ENCODE data around the gene CLMN. TPM values are rescaled to one million over a fixed set of nuclear protein-coding genes. Genes with fewer than 3 reads are reported as not detected.

Gene CLMN
- total RNA-seq, 1 donor from 2014 or later, result 2.1 TPM

DNA sequence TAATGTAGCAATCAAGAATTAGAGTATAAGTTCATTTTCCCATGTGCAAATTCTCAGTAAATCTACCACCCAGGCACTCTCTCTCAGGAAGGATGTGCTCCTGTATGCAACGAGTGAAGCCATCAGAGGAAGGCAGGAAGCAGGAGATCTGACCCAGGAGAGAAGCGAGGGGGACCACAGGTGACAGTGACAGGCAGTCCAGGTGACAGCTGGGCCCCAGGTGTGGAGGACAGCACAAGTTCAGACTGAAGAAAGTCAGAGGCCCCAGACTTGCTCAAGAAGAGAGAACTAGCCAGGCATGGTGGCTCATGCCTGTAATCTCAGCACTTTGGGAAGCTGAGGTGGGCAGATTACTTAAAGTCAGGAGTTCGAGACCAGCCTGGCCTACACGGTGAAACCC is 13.8 kb downstream of the CLMN start:
- Histone ChIP-seq H3K4me3 (ENCODE audit: low read length in 3 of 3) (no peak overlapping the region), H3K27me3 (ENCODE audit: control insufficient read depth in 3 of 3, insufficient read depth in 3 of 3, low read length in 3 of 3) (peaks cover 0 to 5% (median 0%) of the 10 kb centered on the region in 3 donors), H3K4me1 (ENCODE audit: control insufficient read depth in 3 of 3, insufficient read depth in 3 of 3, low read length in 3 of 3) (peaks cover 4 to 26% (median 23%) of the 10 kb centered on the region in 3 donors), H3K27ac (ENCODE audit: low read depth, low read length) (no peak overlapping the region), H3K36me3 (ENCODE audit: control insufficient read depth in 3 of 3, insufficient read depth in 3 of 3, low read length in 3 of 3) (no peaks in the 10 kb centered on the region), H3K9me3 (ENCODE audit: control insufficient read depth in 3 of 3, low read length in 3 of 3) (no peaks in the 10 kb centered on the region), H3K9ac (ENCODE audit: low read depth in 1 of 3, low read length in 3 of 3) (no peak overlapping the region)

DNA sequence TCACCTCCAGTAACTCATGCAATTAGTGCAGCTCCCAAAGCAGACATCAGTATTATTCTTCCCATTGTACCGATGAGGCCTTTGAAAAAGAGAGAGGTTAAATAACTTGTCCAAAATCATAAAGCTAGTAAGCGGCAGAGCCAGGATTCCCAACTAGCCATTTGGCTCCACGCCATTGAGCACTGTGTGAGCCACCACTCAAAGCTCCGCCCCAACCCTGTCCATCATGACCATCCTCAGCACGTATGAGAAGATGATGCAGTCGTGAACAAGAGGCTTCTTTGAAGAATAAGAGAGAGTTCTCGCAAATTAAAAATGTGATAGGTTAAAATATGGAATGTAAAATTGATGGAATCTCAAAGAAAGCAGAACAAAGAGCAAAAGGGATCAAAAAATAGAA is 14.6 kb downstream of the CLMN start:
- H3K4me1 ChIP-seq (ENCODE audit: control insufficient read depth in 3 of 3, insufficient read depth in 3 of 3, low read length in 3 of 3), result peaks cover 7 to 21% (median 19%) of the 10 kb centered on the region in 3 donors
- no peak overlapping the region for H3K9ac ChIP-seq (ENCODE audit: low read depth in 1 of 3, low read length in 3 of 3)
- no peaks in the 10 kb centered on the region for H3K36me3 ChIP-seq (ENCODE audit: control insufficient read depth in 3 of 3, insufficient read depth in 3 of 3, low read length in 3 of 3)
- no peak overlapping the region for H3K4me3 ChIP-seq (ENCODE audit: low read length in 3 of 3)
- H3K27ac ChIP-seq (ENCODE audit: low read depth, low read length), result no peak overlapping the region
- no peaks in the 10 kb centered on the region for H3K9me3 ChIP-seq (ENCODE audit: control insufficient read depth in 3 of 3, low read length in 3 of 3)
- H3K27me3 ChIP-seq (ENCODE audit: control insufficient read depth in 3 of 3, insufficient read depth in 3 of 3, low read length in 3 of 3), result peaks cover 0 to 5% (median 0%) of the 10 kb centered on the region in 3 donors

DNA sequence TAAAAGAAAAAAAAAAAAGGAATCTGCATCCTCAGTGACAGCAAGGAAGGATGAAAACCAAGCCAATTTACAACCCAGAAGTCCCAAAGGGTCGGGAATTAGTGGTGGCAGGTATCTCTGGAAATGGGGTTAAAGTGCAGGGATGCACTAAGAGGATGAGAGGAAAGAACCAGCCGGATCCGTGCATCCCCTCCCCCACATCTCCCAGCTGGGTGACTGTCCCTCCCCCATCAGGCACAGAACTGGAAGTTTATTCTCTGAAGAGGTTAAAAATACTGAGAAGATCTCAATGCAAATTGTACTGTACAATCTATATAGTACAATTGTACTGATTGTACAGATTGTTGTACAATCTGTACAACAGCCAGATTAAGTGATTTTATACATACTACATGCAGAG is 15.4 kb downstream of the CLMN start:
- H3K9ac ChIP-seq (ENCODE audit: low read depth in 1 of 3, low read length in 3 of 3), result no peak overlapping the region
- peaks cover 7 to 21% (median 16%) of the 10 kb centered on the region in 3 donors for H3K4me1 ChIP-seq (ENCODE audit: control insufficient read depth in 3 of 3, insufficient read depth in 3 of 3, low read length in 3 of 3)
- peaks cover 0 to 5% (median 0%) of the 10 kb centered on the region in 3 donors for H3K27me3 ChIP-seq (ENCODE audit: control insufficient read depth in 3 of 3, insufficient read depth in 3 of 3, low read length in 3 of 3)
- no peak overlapping the region for H3K27ac ChIP-seq (ENCODE audit: low read depth, low read length)
- no peaks in the 10 kb centered on the region for H3K9me3 ChIP-seq (ENCODE audit: control insufficient read depth in 3 of 3, low read length in 3 of 3)
- no peak overlapping the region for H3K4me3 ChIP-seq (ENCODE audit: low read length in 3 of 3)
- no peaks in the 10 kb centered on the region for H3K36me3 ChIP-seq (ENCODE audit: control insufficient read depth in 3 of 3, insufficient read depth in 3 of 3, low read length in 3 of 3)

DNA sequence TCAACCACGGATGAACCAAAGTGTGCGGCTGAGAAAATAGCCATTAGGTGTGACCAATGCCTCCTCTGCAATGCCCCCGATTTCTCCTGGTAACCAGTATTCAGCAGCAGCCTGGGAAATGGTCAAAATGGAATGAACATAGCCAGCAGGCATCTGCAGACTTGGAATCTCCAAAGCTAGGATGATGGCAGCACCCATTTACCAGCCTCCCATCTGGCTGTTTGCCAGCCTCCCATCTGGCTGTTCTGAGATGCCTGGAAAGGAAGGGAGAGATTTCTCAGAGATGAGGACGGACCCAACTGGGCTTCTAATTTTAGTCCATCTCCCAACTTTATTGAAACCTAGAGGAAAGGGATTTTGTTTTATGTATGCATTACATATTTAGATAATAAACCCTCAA is 16.2 kb downstream of the CLMN start:
- Histone ChIP-seq H3K4me1 (ENCODE audit: control insufficient read depth in 3 of 3, insufficient read depth in 3 of 3, low read length in 3 of 3) (peaks cover 7 to 20% (median 14%) of the 10 kb centered on the region in 3 donors), H3K27me3 (ENCODE audit: control insufficient read depth in 3 of 3, insufficient read depth in 3 of 3, low read length in 3 of 3) (peaks cover 0 to 5% (median 0%) of the 10 kb centered on the region in 3 donors), H3K9ac (ENCODE audit: low read depth in 1 of 3, low read length in 3 of 3) (no peak overlapping the region), H3K27ac (ENCODE audit: low read depth, low read length) (no peak overlapping the region), H3K4me3 (ENCODE audit: low read length in 3 of 3) (no peak overlapping the region), H3K36me3 (ENCODE audit: control insufficient read depth in 3 of 3, insufficient read depth in 3 of 3, low read length in 3 of 3) (no peaks in the 10 kb centered on the region), H3K9me3 (ENCODE audit: control insufficient read depth in 3 of 3, low read length in 3 of 3) (no peaks in the 10 kb centered on the region)

DNA sequence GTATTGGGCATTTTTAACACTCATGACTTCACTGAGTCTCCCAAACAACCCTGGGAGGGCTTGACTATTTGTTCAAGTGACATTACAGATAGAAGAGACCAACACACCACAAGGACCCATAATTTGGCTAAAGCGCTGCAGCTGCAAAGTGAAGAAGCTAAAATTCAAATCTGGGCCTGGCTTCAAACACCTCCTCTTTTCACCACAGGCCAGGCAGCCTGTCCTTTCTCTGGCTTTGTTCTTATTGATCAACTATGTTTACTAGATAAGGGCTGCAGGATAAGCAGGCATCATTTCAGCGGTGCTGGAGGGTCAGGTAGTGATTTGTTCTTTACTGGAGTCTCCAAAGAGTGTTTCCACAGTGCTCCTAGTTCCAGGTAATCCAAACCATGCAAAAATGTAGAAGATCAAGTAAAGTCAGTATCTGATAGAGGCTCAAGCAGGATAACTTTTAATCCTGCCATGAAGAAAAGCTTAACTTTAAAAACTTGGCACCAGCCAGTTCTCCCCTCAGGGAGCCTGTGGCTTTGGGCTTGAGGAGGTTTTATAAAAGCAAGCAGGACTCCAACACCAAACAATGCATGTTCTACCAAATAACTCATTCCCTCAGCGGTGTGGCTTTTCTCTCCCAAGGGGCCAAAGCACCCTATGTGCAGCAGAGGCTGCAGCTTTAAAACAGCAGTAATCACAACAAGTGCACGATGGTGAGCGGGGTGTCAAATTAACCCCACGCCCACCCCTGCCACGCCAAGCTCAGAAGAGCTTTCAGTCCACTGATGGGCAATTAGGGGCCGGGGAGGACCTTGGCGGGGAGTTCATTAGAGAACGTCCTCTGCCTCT is 16.8 kb downstream of the CLMN start:
- Histone ChIP-seq H3K9me3 (ENCODE audit: control insufficient read depth in 3 of 3, low read length in 3 of 3) (no peaks in the 10 kb centered on the region), H3K27ac (ENCODE audit: low read depth, low read length) (no peak overlapping the region)

DNA sequence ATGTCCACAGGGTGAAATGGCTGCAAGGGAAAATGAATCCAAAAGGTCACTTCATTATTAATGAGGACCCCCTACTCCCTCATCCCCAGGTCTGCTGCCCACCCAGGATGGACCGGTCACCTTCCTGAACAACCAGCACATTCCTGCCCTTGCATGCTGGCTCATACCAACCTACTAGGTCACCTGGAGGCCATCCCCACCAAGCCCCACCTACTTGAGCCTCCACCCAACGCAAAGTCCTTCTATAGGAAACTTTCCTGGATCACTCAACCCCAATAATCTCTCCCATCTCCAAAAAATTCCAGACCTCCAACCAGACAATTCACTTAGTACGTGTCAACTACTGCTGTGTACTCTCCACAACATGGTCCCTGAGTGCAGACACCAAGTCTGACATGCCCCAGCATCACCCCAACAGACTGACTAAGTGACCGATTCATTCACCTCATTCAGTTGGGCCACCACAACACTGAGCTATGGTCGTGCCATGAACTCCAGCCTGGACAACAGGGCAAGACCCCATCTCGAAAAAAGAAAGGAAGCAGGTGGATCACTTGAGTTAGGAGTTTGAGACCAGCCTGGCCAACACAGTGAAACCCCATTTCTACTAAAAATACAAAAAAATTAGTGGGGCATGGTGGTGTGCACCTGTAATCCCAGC is 18.1 kb downstream of the CLMN start:
- no peak overlapping the region for H3K9ac ChIP-seq (ENCODE audit: low read depth in 1 of 3, low read length in 3 of 3)

More for the DNA sequence above, 16.8 kb downstream of the CLMN start:
- H3K4me1 ChIP-seq (ENCODE audit: control insufficient read depth in 3 of 3, insufficient read depth in 3 of 3, low read length in 3 of 3), result peaks cover 7 to 20% (median 14%) of the 10 kb centered on the region in 3 donors
- H3K36me3 ChIP-seq (ENCODE audit: control insufficient read depth in 3 of 3, insufficient read depth in 3 of 3, low read length in 3 of 3), result no peaks in the 10 kb centered on the region
- no peak overlapping the region for H3K4me3 ChIP-seq (ENCODE audit: low read length in 3 of 3)
- H3K27me3 ChIP-seq (ENCODE audit: control insufficient read depth in 3 of 3, insufficient read depth in 3 of 3, low read length in 3 of 3), result peaks cover 0 to 5% (median 0%) of the 10 kb centered on the region in 3 donors
- H3K9ac ChIP-seq (ENCODE audit: low read depth in 1 of 3, low read length in 3 of 3), result no peak overlapping the region

DNA sequence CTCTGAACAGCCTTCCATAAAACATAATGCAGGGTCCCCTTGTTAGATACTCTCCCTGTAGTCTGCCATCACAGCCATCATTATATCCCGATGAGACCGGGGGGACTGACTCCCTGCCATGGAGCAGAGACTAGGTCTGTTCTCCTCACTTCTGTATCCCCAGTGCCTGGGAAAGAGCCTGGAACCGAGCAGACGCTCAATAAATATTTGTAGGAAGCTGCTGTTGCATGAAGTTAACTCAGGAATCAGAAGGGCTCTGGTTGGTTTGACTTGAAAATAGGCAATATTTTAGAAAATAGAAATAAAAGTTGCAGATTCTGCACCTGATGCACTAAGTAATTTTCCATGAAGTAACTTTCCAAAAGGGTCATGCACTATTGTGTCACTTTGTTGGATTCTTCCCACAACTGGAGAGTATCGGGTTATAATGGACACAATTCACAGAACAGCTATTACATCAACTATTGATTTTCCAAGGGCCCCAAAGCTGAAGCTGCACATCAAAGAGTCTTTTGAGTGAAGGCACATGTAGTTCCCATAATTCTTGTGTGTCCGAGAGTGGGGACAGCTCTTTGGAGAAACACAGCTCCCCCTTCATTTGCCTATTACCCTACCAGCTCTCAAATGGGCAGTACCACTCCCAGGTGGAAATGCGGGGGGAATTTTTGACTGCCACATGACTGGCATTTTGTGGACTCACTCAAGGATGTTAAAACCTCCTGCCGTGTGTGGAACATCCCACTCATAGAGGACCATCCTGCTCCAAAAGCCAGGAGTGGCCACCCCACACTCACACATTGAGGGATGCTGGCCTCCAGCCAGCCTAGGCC is 18.8 kb downstream of the CLMN start:
- H3K27me3 ChIP-seq (ENCODE audit: control insufficient read depth in 3 of 3, insufficient read depth in 3 of 3, low read length in 3 of 3), result peaks cover 0 to 5% (median 0%) of the 10 kb centered on the region in 3 donors

More for the DNA sequence above, 18.1 kb downstream of the CLMN start:
- Histone ChIP-seq H3K36me3 (ENCODE audit: control insufficient read depth in 3 of 3, insufficient read depth in 3 of 3, low read length in 3 of 3) (no peaks in the 10 kb centered on the region), H3K9me3 (ENCODE audit: control insufficient read depth in 3 of 3, low read length in 3 of 3) (no peaks in the 10 kb centered on the region), H3K4me1 (ENCODE audit: control insufficient read depth in 3 of 3, insufficient read depth in 3 of 3, low read length in 3 of 3) (peaks cover 7 to 13% (median 12%) of the 10 kb centered on the region in 3 donors), H3K27ac (ENCODE audit: low read depth, low read length) (no peak overlapping the region), H3K4me3 (ENCODE audit: low read length in 3 of 3) (no peak overlapping the region), H3K27me3 (ENCODE audit: control insufficient read depth in 3 of 3, insufficient read depth in 3 of 3, low read length in 3 of 3) (peaks cover 0 to 5% (median 0%) of the 10 kb centered on the region in 3 donors)

DNA sequence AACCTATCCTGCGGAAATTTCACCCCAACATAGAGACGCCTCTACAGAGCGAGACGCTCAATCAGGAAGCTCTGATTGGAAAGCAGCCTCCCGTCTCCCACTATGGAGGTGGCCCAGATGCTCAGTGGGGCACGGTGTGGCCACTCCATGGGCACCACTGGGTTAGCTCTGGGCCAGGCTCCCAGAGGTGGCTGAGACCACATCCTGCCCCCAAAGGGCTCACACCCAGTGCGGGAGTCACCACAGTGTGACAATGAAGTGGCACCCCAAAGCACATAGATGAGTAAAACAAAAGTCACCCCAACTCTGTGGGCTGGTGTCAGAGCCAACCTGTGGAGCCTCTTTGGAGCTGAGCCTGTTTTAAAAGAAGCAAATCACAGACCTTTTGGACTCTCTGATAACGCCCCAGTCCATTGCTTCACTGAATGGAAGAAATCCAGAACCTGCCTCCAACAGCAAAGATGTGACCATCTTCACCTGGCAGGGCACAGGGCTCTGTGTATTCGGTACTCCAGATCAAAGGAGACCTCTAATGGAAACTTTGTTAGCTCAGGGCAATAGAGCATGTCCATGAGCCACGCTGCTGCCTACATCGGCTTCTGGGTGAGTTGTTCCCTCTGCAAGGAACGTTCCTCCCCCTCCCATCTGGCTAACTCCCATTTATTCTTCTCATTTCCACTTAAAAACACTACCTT is 19.6 kb downstream of the CLMN start:
- peak overlapping the region in 1 of 3 donors; percentile 7 for H3K4me3 ChIP-seq (ENCODE audit: low read length in 3 of 3)
- no peak overlapping the region for H3K9ac ChIP-seq (ENCODE audit: low read depth in 1 of 3, low read length in 3 of 3)
- peaks cover 0 to 5% (median 0%) of the 10 kb centered on the region in 3 donors for H3K27me3 ChIP-seq (ENCODE audit: control insufficient read depth in 3 of 3, insufficient read depth in 3 of 3, low read length in 3 of 3)
- no peaks in the 10 kb centered on the region for H3K9me3 ChIP-seq (ENCODE audit: control insufficient read depth in 3 of 3, low read length in 3 of 3)
- H3K27ac ChIP-seq (ENCODE audit: low read depth, low read length), result no peak overlapping the region
- H3K36me3 ChIP-seq (ENCODE audit: control insufficient read depth in 3 of 3, insufficient read depth in 3 of 3, low read length in 3 of 3), result peaks cover 0 to under 1% (median 0%) of the 10 kb centered on the region in 3 donors
- peaks cover 7 to 13% (median 10%) of the 10 kb centered on the region in 3 donors for H3K4me1 ChIP-seq (ENCODE audit: control insufficient read depth in 3 of 3, insufficient read depth in 3 of 3, low read length in 3 of 3)

More for the DNA sequence above, 18.8 kb downstream of the CLMN start:
- H3K4me3 ChIP-seq (ENCODE audit: low read length in 3 of 3), result peak overlapping the region in 1 of 3 donors; percentile 7
- H3K9ac ChIP-seq (ENCODE audit: low read depth in 1 of 3, low read length in 3 of 3), result no peak overlapping the region
- H3K36me3 ChIP-seq (ENCODE audit: control insufficient read depth in 3 of 3, insufficient read depth in 3 of 3, low read length in 3 of 3), result no peaks in the 10 kb centered on the region
- H3K27ac ChIP-seq (ENCODE audit: low read depth, low read length), result no peak overlapping the region
- no peaks in the 10 kb centered on the region for H3K9me3 ChIP-seq (ENCODE audit: control insufficient read depth in 3 of 3, low read length in 3 of 3)
- peaks cover 7 to 15% (median 10%) of the 10 kb centered on the region in 3 donors for H3K4me1 ChIP-seq (ENCODE audit: control insufficient read depth in 3 of 3, insufficient read depth in 3 of 3, low read length in 3 of 3)

DNA sequence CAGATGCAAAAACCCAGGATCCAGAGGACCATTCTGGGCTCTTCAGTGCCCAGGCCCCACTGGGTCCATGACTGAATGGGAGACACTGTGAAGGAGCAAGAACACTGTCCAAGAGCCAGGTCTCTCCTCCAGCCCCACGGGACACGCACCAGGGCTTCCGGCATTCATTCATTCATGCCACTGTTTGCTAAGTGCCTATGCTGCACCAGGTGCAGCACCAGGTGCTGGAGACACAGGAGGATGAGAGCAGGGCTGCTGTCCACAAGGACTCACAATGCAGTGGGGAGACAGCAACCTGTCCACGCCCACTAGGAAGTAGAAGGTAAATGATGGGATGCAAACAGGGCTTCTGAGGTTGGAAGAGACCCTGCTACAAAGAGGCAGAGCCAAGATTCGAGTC is 20.4 kb downstream of the CLMN start:
- no peak overlapping the region for H3K27ac ChIP-seq (ENCODE audit: low read depth, low read length)
- H3K4me3 ChIP-seq (ENCODE audit: low read length in 3 of 3), result no peak overlapping the region
- H3K4me1 ChIP-seq (ENCODE audit: control insufficient read depth in 3 of 3, insufficient read depth in 3 of 3, low read length in 3 of 3), result peaks cover 7 to 15% (median 15%) of the 10 kb centered on the region in 3 donors
- H3K9ac ChIP-seq (ENCODE audit: low read depth in 1 of 3, low read length in 3 of 3), result no peak overlapping the region
- H3K9me3 ChIP-seq (ENCODE audit: control insufficient read depth in 3 of 3, low read length in 3 of 3), result no peaks in the 10 kb centered on the region
- H3K27me3 ChIP-seq (ENCODE audit: control insufficient read depth in 3 of 3, insufficient read depth in 3 of 3, low read length in 3 of 3), result peaks cover 0 to 5% (median 0%) of the 10 kb centered on the region in 3 donors
- H3K36me3 ChIP-seq (ENCODE audit: control insufficient read depth in 3 of 3, insufficient read depth in 3 of 3, low read length in 3 of 3), result peaks cover 0 to 2% (median 0%) of the 10 kb centered on the region in 3 donors

Data from skeletal muscle tissue (tissue), 4 donors.